HepG2 (cell line): ENCODE measurements around the gene GNAL. TPM values are rescaled to one million over a fixed set of nuclear protein-coding genes. Genes with fewer than 3 reads are reported as not detected.

Source experiments
- ATAC-seq: fragments of 200-7000 bp; cut with Tn5 transposase; 3 replicates; pipeline ENCODE4 v1.9.1; 2020; ENCODE audit warnings: mild to moderate bottlenecking, moderate library complexity
- BruUV-seq: library from RNA; stranded (reverse); fragments of 400-500 nt; replicated peaks from 2 replicates; lab custom pipeline; 2021; lab: Mats Ljungman, UMichigan
- CTCF ChIA-PET: fragments of 300-600 bp; formaldehyde crosslinking; extraction: SDS; loops from one replicate; lab custom pipeline; 2021; ENCODE audit warnings: low total read pairs, inconsistent platforms, low intra/inter-chr PET ratio; lab: Yijun Ruan, JAX
- POLR2A ChIA-PET: fragments of 350-600 bp; sonication (Branson Sonifier 250); formaldehyde crosslinking; loops from one replicate; lab custom pipeline; 2020; ENCODE audit warnings: antibody characterized with exemption, inconsistent platforms; lab: Yijun Ruan, JAX
- DNase-seq: peaks from one replicate; pipeline ENCODE4 v3.0.0-alpha.2; 2015; ENCODE audit warnings: low spot score
- FAIRE-seq: peaks from 3 replicates; lab custom pipeline; 2011; peaks lifted over from hg19 to GRCh38; lab: Jason Lieb, UNC
- H2AFZ ChIP-seq: one replicate; pipeline ENCODE4 v1.6.1; 2011; ENCODE audit warnings: low read length, inconsistent platforms
- H3K27ac ChIP-seq: fragments of 300-600 bp; 3 replicates; pipeline ENCODE4 v1.8.0; 2011; ENCODE audit warnings: mixed run types, mild to moderate bottlenecking, mixed read lengths, low read length, inconsistent platforms; ENCODE audit not compliant: insufficient read depth; ENCODE audit errors: extremely low read length
- H3K27me3 ChIP-seq, 2 experiments: fragments of 200-600 bp in 1 of 2; 2 replicates in 1 of 2; 3 replicates in 1 of 2; pipeline versions ENCODE4 v1.6.0 to v1.8.0; 2011; ENCODE audit warnings: low read length in 2 of 2, mild to moderate bottlenecking in 2 of 2, moderate library complexity in 2 of 2, inconsistent platforms in 1 of 2; ENCODE audit not compliant: insufficient read depth in 2 of 2, control insufficient read depth in 1 of 2
- H3K36me3 ChIP-seq, 2 experiments: fragments of 200-600 bp in 1 of 2; replicated peaks in 1 of 2; 2 replicates in 1 of 2; 3 replicates in 1 of 2; pipeline versions ENCODE4 v1.5.1 to v1.8.0; 2011; ENCODE audit warnings: low read length in 2 of 2, inconsistent platforms in 1 of 2; ENCODE audit not compliant: insufficient read depth in 2 of 2, control insufficient read depth in 1 of 2
- H3K4me1 ChIP-seq: 2 replicates; pipeline ENCODE4 v1.5.1; 2012; ENCODE audit warnings: low read length, inconsistent platforms; ENCODE audit not compliant: insufficient read depth
- H3K4me2 ChIP-seq: 2 replicates; pipeline ENCODE4 v1.6.0; 2011; ENCODE audit warnings: low read depth, low read length, inconsistent platforms
- H3K4me3 ChIP-seq, 3 experiments: fragments of 200-600 bp in 1 of 3; sonication (generic), shearing (Covaris generic) in 1 of 3; replicated peaks in 1 of 3; 2 replicates each; pipeline ENCODE4 v1.5.1; 2011 to 2016; ENCODE audit warnings: low read length in 3 of 3, inconsistent platforms in 2 of 3, low read depth in 2 of 3, mild to moderate bottlenecking in 2 of 3, control low read depth in 1 of 3, mixed read lengths in 1 of 3; ENCODE audit not compliant: insufficient read depth in 1 of 3
- H3K79me2 ChIP-seq: one replicate; pipeline ENCODE4 v1.6.1; 2011; ENCODE audit warnings: low read length, inconsistent platforms; ENCODE audit not compliant: insufficient read depth
- H3K9ac ChIP-seq: 2 replicates; pipeline ENCODE4 v1.6.0; 2011; ENCODE audit warnings: mild to moderate bottlenecking, low read depth, low read length, inconsistent platforms; ENCODE audit not compliant: insufficient read depth
- H3K9me3 ChIP-seq: 2 replicates; pipeline ENCODE4 v1.5.1; 2012; ENCODE audit warnings: mild to moderate bottlenecking, low read length
- H4K20me1 ChIP-seq: 2 replicates; pipeline ENCODE4 v1.6.0; 2011; ENCODE audit warnings: inconsistent platforms, mild to moderate bottlenecking, low read length, moderate library complexity; ENCODE audit not compliant: insufficient read depth
- CREB3 ChIP-seq: sonication (generic); formaldehyde crosslinking; IDR thresholded peaks from 2 replicates; pipeline ENCODE4 v1.5.0; 2020; ENCODE audit warnings: missing genetic modification reagents
- DDIT3 ChIP-seq: sonication (generic); formaldehyde crosslinking; IDR thresholded peaks from 2 replicates; pipeline ENCODE4 v1.4.0; 2020; ENCODE audit warnings: mild to moderate bottlenecking, missing genetic modification reagents
- EED ChIP-seq: sonication (generic); formaldehyde crosslinking; IDR thresholded peaks from 2 replicates; pipeline ENCODE4 v1.5.0; 2020; ENCODE audit warnings: mild to moderate bottlenecking, missing genetic modification reagents
- GMEB2 ChIP-seq: IDR thresholded peaks from 2 replicates; pipeline ENCODE4 v1.6.1; 2016; ENCODE audit warnings: missing biosample characterization, missing genetic modification reagents, low read depth
- NCOA2 ChIP-seq: sonication (generic); formaldehyde crosslinking; IDR thresholded peaks from 2 replicates; pipeline ENCODE4 v1.8.0; 2022; ENCODE audit warnings: inconsistent platforms
- NFIC ChIP-seq: IDR thresholded peaks from 2 replicates; pipeline ENCODE4 v1.6.1; 2012; ENCODE audit warnings: mild to moderate bottlenecking, low read length, inconsistent platforms
- NFYC ChIP-seq: IDR thresholded peaks from 2 replicates; pipeline ENCODE4 v1.6.1; 2016; ENCODE audit warnings: missing genetic modification reagents, missing compliant biosample characterization
- THAP9 ChIP-seq: sonication (generic); formaldehyde crosslinking; IDR thresholded peaks from 2 replicates; pipeline ENCODE4; 2020; ENCODE audit warnings: missing genetic modification reagents, mild to moderate bottlenecking, borderline replicate concordance
- USF2 ChIP-seq, 2 experiments: sonication (generic) in 1 of 2; formaldehyde crosslinking in 1 of 2; IDR thresholded peaks; 2 replicates each; pipeline versions ENCODE4 v1.5.1 to v1.6.1; 2011 to 2020; ENCODE audit warnings: borderline replicate concordance in 1 of 2, low read depth in 1 of 2, low read length in 1 of 2, mild to moderate bottlenecking in 1 of 2, missing genetic modification reagents in 1 of 2, moderate library complexity in 1 of 2
- ZBTB26 ChIP-seq: IDR thresholded peaks from 2 replicates; pipeline ENCODE4 v1.6.1; 2016; ENCODE audit warnings: missing compliant biosample characterization, missing genetic modification reagents, borderline replicate concordance
- ZFP41 ChIP-seq: sonication (generic); formaldehyde crosslinking; IDR thresholded peaks from 2 replicates; pipeline ENCODE4 v1.4.0; 2020; ENCODE audit warnings: mild to moderate bottlenecking, missing genetic modification reagents, borderline replicate concordance
- ZNF615 ChIP-seq: sonication (generic); formaldehyde crosslinking; IDR thresholded peaks from 2 replicates; pipeline ENCODE4 v1.5.0; 2020; ENCODE audit warnings: mild to moderate bottlenecking, missing genetic modification reagents, borderline replicate concordance
- ZNF891 ChIP-seq: sonication (generic); formaldehyde crosslinking; IDR thresholded peaks from 2 replicates; pipeline ENCODE4 v1.5.0; 2020; ENCODE audit warnings: mild to moderate bottlenecking, missing genetic modification reagents
- ZSCAN9 ChIP-seq: IDR thresholded peaks from 2 replicates; pipeline ENCODE4 v1.6.1; 2016; ENCODE audit warnings: borderline replicate concordance
- WGBS: methylation state at CpG from one replicate; pipeline ENCODE4 v1.1.6; 2017; ENCODE audit warnings: low lambda C conversion rate; 5-methylcytosine and 5-hydroxymethylcytosine counted together
- in situ Hi-C: cut with HindIII; loops from 2 replicates; pipeline ENCODE4 v1.10.0; 2017; ENCODE audit warnings: low pct_unique_long_range_greater_than_20kb; ENCODE audit not compliant: extremely low pct_ligation_motif_present
- intact Hi-C: fragments of 100-400 bp; cut with micrococcal nuclease; formaldehyde crosslinking; loops from one replicate; pipeline ENCODE4 v1.10.0; 2022; ENCODE audit not compliant: unreplicated experiment
- polyA plus RNA-seq, 8 experiments: library from polyadenylated mRNA; depleted of rRNA in 3 of 8; stranded (reverse) in 7 of 8; unstranded in 1 of 8; fragments of >200 nt; fragmentation: Illumina TruSeq in 4 of 8; extraction: Trizol in 4 of 8; gene quantifications; 2 replicates each; pipeline versions ENCODE4 v1.2.1 to v1.2.3, GENCODE V29; 2011 to 2016; ENCODE audit warnings: low read depth in 4 of 8, missing spikeins in 1 of 8, mixed read lengths in 1 of 8; ENCODE audit not compliant: insufficient read depth in 1 of 8
- total RNA-seq, 5 experiments: library from RNA; depleted of rRNA; stranded (reverse); fragments of >200 nt; fragmentation: Illumina TruSeq; extraction: Trizol; gene quantifications; 2 replicates each; pipeline ENCODE4 v1.2.3, GENCODE V29; 2016; ENCODE audit warnings: low read depth in 1 of 5

GNAL gene
- total and polyA plus RNA-seq, 2 of the 13 experiments (the other 11 are each of a cell fraction or from before 2014, with no cell fraction given): 0.87 to 1.4 TPM

- TF ChIP-seq CREB3 (no peak), NCOA2 (CRISPR knock-in tag) (no peak), ZSCAN9 (CRISPR knock-in tag) (no peak), NFIC (no peak)
- TF ChIP-seq, all 625 proteins: peak for 0
Measured at GRCh38 chr18:11747286-11747685, 58.2 kb downstream of the GNAL start (continued).

- FAIRE-seq: no peak
- intact Hi-C loops: loop anchor here (10.0 kb wide), 1 partner anchor 93 kb away; no protein-coding TSS in a partner anchor
- in situ Hi-C loops: loop anchor here (5.0 kb wide), 1 partner anchor 130 kb away; no protein-coding TSS in a partner anchor
- TF ChIP-seq THAP9 (CRISPR knock-in tag) (no peak), EED (CRISPR knock-in tag) (no peak), ZNF891 (CRISPR knock-in tag) (no peak), ZNF615 (CRISPR knock-in tag) (no peak), DDIT3 (CRISPR knock-in tag) (no peak), GMEB2 (CRISPR knock-in tag) (no peak), NFYC (CRISPR knock-in tag) (no peak), USF2 (IDR thresholded peaks at IDR 0.05; ENCODE audit: low read depth, low read length) (no peak), USF2 (CRISPR knock-in tag; IDR thresholded peaks at IDR 0.05; ENCODE audit: borderline replicate concordance) (no peak), ZFP41 (CRISPR knock-in tag) (no peak), ZBTB26 (CRISPR knock-in tag) (no peak)
Measured at GRCh38 chr18:11747731-11748130, 58.7 kb downstream of the GNAL start.

More at GRCh38 chr18:11747731-11748130, 58.7 kb downstream of the GNAL start:
- H3K27me3 ChIP-seq: peaks cover 2 to 25% of the 10 kb centered on the region in 2 experiments; a peak in 4 of 5 replicates
- no peak overlapping the region for H2AFZ ChIP-seq
- no peaks in the 10 kb centered on the region for H3K79me2 ChIP-seq
- no peaks in the 10 kb centered on the region for H3K9me3 ChIP-seq
- DNase-seq (no peak), ATAC-seq (no peak)
- H3K4me2 ChIP-seq: no peak overlapping the region
- no peak overlapping the region for H3K9ac ChIP-seq
- ChIA-PET CTCF (no interaction called here), POLR2A (no interaction called here)
- no peak overlapping the region for H3K4me3 ChIP-seq
- no peaks in the 10 kb centered on the region for H3K4me1 ChIP-seq
- H3K27ac ChIP-seq: no peak overlapping the region
- 28% methylated on average over 7 of the region's 11 CpGs for WGBS
- no peaks in the 10 kb centered on the region for H4K20me1 ChIP-seq
- no TSS peak for BruUV-seq
- H3K36me3 ChIP-seq: no peaks in the 10 kb centered on the region
